HG03039 (cell line): Measurements from ENCODE around the gene HIF3A.

ENCODE experiments used
- ATAC-seq: cut with Tn5 transposase; IDR thresholded peaks from one replicate; pipeline ENCODE4 v1.9.1; 2021; ENCODE audit warnings: mild to moderate bottlenecking, moderate library complexity; ENCODE audit not compliant: unreplicated experiment

The HIF3A gene

DNA sequence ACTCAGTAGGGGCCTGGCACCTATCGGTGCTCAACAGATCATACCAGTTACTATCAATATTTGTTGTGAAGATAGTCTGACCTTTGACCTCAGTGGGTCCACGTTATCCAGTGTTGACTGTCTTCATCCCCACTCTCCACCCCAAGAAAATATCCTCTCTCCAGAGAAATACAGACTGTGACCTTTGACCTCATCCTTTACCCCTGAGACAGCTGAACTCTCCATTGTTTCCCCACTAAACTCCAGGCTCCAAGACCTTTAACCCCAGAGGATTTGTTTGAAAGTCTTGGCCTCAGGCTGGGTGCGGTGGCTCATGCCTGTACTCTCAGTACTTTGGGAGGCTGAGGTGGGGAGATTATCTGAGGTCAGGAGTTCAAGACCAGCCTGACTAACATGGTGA lies 27.4 kb downstream of the HIF3A start:
- no peak for ATAC-seq

GRCh38 chr19:46326608-46327007 lies 29.8 kb downstream of the HIF3A start:
- ATAC-seq = no peak

- ATAC-seq = no peak
Observed at GRCh38 chr19:46328079-46328478, 31.2 kb downstream of the HIF3A start.

DNA sequence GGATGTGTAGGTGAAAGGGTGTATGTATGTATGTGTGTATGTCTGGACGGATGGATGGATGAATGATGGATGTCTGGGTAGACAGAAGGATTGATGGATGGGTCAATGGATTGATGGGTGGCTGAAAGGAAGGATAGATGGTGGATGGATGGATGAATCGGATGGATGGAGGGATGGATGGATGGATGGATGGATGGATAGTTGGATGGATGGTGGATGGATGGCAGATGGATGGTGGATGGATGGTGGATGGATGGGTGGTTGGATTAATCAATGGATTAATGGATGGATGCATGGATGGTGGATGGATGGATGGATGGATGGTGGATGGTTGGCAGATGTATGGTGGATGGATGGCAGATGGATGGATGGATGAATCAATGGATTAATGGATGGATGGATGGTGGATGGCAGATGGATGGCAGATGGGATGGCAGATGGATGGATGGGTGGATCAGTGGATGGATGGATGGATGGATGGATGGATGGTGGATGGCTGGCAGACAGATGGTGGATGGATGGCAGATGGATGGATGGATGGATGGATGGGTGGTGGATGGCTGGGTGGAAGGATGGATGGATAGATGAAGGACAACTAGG lies 33.6 kb downstream of the HIF3A start:
- no peak for ATAC-seq

GRCh38 chr19:46337487-46337886 lies 40.6 kb downstream of the HIF3A start:
- no peak for ATAC-seq

DNA sequence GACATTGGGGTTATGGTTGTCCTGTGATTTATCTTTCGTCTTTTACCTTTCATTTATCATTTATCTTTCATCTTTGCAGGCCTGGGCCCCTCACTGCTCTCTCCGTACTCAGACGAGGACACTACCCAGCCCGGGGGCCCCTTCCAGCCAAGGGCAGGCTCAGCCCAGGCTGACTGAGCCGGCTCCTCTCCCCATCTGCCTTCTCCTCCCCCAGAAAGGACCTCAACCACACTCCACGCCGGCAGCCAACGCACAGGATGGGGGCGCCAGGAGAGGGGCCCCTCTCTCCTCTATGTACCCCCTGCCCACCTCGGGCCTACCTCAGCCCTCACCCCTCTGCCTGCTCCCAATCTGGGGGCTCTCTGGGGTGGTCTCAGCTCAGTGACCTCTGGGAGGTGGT lies 42.6 kb downstream of the HIF3A start:
- ATAC-seq = no peak

DNA sequence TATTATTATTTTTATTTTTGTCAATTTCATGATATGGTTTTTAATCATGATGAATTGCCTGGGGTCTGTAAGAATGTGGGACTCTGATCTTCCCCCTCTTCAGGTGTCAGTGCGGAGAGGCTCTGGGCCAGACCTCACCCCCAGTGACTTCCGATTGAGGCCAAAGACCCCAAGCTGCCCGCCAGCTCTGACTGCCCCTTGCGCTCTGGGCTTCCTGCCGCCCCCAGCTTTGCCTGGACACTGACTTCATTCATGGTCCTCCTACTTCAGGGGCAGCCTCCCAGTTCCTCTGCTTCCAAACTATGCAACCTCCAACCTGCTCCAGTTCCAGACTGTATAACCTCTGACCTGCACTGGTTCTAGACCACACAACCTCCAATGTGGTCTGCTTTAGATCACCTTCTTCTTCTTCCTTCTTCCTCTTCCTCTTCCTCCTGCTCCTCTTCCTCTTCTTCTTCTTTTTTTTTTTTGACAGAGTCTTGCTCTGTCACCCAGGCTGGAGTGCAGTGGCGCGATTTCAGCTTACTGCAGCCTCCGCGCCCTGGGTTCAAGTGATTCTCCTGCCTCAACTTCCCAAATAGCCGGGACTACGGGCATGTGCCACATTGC lies 43.3 kb downstream of the HIF3A start:
- no peak for ATAC-seq

DNA sequence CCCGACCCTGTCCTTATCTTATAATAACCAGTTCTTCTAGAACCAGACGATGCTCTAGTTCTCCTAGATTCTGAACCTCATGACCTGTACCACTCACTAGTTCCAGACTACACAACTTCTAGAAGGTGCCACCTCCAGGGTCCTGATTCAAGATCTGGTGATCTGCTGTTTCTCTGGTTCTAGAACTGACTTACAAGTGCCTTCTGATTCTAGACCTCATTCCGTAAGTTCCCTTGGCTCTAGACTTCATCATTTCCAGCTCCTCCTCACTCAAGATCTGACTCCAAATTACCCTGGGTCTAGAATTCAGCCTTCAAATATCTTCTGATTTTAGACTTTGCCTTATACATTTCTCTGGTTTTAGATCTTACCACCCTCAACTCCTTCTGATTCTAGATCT lies 45.1 kb downstream of the HIF3A start:
- no peak for ATAC-seq

GRCh38 chr19:46344363-46344762 lies 47.5 kb downstream of the HIF3A start:
- ATAC-seq = no peak

- no peak for ATAC-seq
Observed at GRCh38 chr19:46345157-46345556, 48.3 kb downstream of the HIF3A start.

- ATAC-seq = peak; percentile 55
Observed at GRCh38 chr19:46346821-46347571, 50.2 kb downstream of the HIF3A start, which contains the start of gene PPP5C. Gene PPP5C, plus strand, starts transcription at chr19:46347087. Its CDS starts 10 bp downstream, at chr19:46347097.

DNA sequence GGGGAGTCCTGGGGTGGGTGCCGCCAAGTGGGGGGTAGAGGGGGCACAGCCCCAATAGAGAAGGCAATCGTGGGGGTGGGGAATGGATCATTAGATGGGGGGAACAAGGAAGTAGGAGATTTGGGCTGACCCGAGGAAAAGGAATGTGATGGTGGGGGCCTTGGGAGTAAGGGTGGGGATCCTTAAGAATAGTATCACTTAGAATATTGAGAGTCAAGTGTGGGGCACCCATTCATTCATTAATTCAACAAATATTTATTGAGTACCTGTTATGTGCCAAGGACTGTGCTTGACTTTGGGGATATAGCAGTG lies 50.7 kb downstream of the HIF3A start:
- no peak for ATAC-seq

DNA sequence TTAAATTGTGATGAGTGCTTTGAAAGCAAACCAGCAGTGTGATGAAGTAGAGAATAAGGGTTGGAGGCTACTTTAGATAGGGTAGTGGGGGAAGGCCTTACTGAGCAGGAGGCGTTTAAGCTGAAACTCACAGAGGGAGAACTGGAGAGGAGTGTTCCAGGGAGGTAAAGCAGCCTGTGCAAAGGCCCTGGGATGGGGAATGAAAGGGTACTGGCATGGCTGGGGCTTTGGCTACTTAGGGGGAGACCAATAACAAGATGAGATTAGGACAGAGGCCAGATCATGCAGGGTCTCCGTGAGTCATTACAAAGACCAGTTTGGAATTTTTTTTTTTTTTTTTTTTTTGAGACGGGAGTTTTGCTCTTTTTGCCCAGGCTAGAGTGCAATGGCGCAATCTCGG lies 51.1 kb downstream of the HIF3A start:
- no peak for ATAC-seq

DNA sequence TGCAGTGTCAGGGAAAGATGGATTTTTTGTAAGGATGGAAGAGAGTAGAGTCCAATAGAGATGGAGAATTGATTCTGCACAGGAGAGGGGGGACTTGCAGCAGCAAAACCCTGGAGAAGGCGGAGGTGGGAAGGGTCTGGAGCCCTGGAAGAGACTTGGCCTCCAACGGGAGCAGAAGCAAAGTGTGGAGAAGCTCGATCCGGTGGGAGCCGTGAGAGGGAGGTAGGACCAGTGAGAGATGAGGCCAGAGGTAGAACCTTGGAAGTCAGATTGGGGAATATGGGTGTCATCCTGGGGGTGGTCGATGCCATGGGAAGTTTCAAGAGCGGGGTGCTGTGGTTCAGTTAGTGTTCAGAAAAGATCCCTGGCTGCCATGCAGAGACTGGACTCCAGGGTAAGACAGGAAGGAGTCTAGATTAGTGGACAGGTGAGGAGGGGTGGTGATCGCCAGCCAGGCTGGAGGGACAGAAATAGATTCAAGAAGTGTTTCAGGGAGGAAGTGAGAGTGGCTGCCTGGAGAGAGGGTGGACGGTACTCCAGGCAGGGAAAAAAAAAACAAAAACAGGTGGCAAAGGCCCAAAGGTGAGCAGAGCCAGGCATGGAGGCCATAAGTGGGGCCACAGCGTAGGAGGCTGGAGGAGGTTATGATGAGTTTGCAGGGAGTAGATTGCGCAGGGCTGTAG lies 52.6 kb downstream of the HIF3A start:
- ATAC-seq = no peak

GRCh38 chr19:46350029-46350757 lies 53.4 kb downstream of the HIF3A start:
- no peak for ATAC-seq

- no peak for ATAC-seq
Observed at GRCh38 chr19:46350758-46351159, 53.9 kb downstream of the HIF3A start.

DNA sequence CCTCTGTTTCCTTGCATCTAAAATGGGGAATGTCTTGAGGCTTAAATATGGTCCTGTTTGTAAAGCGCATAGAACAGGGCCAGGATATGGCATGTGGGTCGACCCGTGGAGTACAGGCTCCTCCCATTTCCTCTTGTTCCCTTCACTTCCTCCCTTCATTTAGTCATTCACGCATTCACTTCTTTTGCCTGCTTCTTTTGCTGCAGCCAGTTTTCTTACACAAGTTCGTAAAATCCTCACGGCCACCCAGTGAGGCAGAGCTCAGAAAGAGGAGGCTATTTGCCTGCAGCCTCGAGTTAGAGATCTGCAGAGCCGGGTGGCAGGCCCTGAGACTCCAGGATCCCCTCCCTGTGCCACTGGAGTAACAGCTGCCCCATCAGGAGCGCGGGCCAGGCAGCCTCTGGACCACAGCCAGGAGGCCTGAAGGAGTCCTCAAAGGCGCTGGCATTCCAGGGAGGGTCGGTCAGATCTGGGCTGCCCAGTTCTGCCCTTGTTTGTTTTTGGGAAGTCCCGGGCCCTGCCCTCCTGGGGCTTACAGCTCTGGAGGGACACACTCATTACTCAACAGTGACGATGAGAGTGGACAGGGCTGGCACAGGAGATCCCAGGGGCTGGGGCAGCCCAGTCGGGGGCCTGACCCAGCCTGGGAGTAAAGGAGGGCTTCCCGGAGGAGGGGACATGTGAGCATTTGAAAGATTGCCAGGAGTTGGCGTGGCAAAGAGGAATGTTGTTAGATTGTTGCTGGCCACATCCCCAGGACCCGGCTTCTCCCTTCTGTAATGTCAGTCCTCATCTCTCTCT lies 54.6 kb downstream of the HIF3A start:
- no peak for ATAC-seq

- ATAC-seq = no peak
Observed at GRCh38 chr19:46353730-46354528, 57.1 kb downstream of the HIF3A start.
